IMR-90 (cell line): ENCODE results near the gene KCNG3. TPM values are rescaled to one million over a fixed set of nuclear protein-coding genes. Genes with fewer than 3 reads are reported as not detected.

Experiments used
- ATAC-seq: fragments of 200-7000 bp; cut with Tn5 transposase; 2 replicates; pipeline ENCODE4 v1.9.1; 2020; ENCODE audit warnings: low read depth, mild to moderate bottlenecking, moderate library complexity
- BruUV-seq: library from RNA; stranded (reverse); fragments of 400-500 nt; replicated peaks from 2 replicates; lab custom pipeline; 2021; lab: Mats Ljungman, UMichigan
- CTCF ChIA-PET: fragments of 300-600 bp; formaldehyde crosslinking; extraction: SDS; loops from one replicate; lab custom pipeline; 2021; ENCODE audit warnings: antibody characterized with exemption; lab: Yijun Ruan, JAX
- POLR2A ChIA-PET: fragments of 300-600 bp; sonication (Branson Sonifier 250); formaldehyde crosslinking; loops from one replicate; lab custom pipeline; 2022; ENCODE audit warnings: antibody characterized with exemption; ENCODE audit not compliant: unreplicated experiment; lab: Charles Lee
- DNase-seq: peaks from one replicate; pipeline ENCODE4 v3.0.0; 2013
- H2AFZ ChIP-seq: replicated peaks from 2 replicates; pipeline ENCODE3; 2013; ENCODE audit warnings: low read length, mild to moderate bottlenecking; ENCODE audit not compliant: poor library complexity
- H2AK5ac ChIP-seq: 2 replicates; pipeline ENCODE4 v1.6.1; 2013; ENCODE audit warnings: low read depth, low read length, inconsistent platforms
- H2AK9ac ChIP-seq: replicated peaks from 2 replicates; pipeline ENCODE3; 2013; ENCODE audit warnings: mild to moderate bottlenecking, low read depth, low read length, moderate library complexity; ENCODE audit not compliant: poor library complexity
- H2BK120ac ChIP-seq: 2 replicates; pipeline ENCODE4 v1.6.1; 2013; ENCODE audit warnings: low read depth, low read length, inconsistent platforms
- H2BK15ac ChIP-seq: 3 replicates; pipeline ENCODE4 v1.6.1; 2013; ENCODE audit warnings: low read depth, low read length, inconsistent platforms
- H2BK20ac ChIP-seq: 2 replicates; pipeline ENCODE4 v1.6.1; 2013; ENCODE audit warnings: low read depth, mild to moderate bottlenecking, inconsistent platforms, low read length, moderate library complexity
- H2BK5ac ChIP-seq: 2 replicates; pipeline ENCODE4 v1.6.1; 2013; ENCODE audit warnings: mild to moderate bottlenecking, low read depth, low read length, inconsistent platforms; ENCODE audit not compliant: poor library complexity, severe bottlenecking
- H3K14ac ChIP-seq: replicated peaks from 2 replicates; pipeline ENCODE4 v1.6.1; 2013; ENCODE audit warnings: low read depth, low read length, inconsistent platforms
- H3K18ac ChIP-seq: 2 replicates; pipeline ENCODE4 v1.6.1; 2013; ENCODE audit warnings: low read depth, low read length, control low read depth
- H3K23ac ChIP-seq: 2 replicates; pipeline ENCODE4 v1.6.1; 2013; ENCODE audit warnings: low read depth, low read length, inconsistent platforms
- H3K27ac ChIP-seq: 2 replicates; pipeline ENCODE4 v1.5.1; 2013; ENCODE audit warnings: mild to moderate bottlenecking, control low read depth, low read length; ENCODE audit not compliant: insufficient read depth
- H3K27me3 ChIP-seq: 2 replicates; pipeline ENCODE4 v1.6.1; 2013; ENCODE audit warnings: low read length; ENCODE audit not compliant: control insufficient read depth, insufficient read depth
- H3K36me3 ChIP-seq: 2 replicates; pipeline ENCODE4 v1.6.1; 2013; ENCODE audit warnings: low read length, mixed read lengths; ENCODE audit not compliant: control insufficient read depth, insufficient read depth
- H3K4ac ChIP-seq: 2 replicates; pipeline ENCODE4 v1.6.1; 2013; ENCODE audit warnings: low read depth, low read length, inconsistent platforms
- H3K4me1 ChIP-seq: 2 replicates; pipeline ENCODE4 v1.6.1; 2013; ENCODE audit warnings: low read length, mixed read lengths; ENCODE audit not compliant: control insufficient read depth, insufficient read depth
- H3K4me2 ChIP-seq: 2 replicates; pipeline ENCODE4 v1.6.1; 2013; ENCODE audit warnings: low read depth, mild to moderate bottlenecking, control low read depth, low read length, moderate library complexity
- H3K4me3 ChIP-seq: 2 replicates; pipeline ENCODE4 v1.5.1; 2013; ENCODE audit warnings: low read depth, mild to moderate bottlenecking, control low read depth, low read length, moderate library complexity; ENCODE audit not compliant: insufficient read depth
- H3K56ac ChIP-seq: 2 replicates; pipeline ENCODE4 v1.6.1; 2013; ENCODE audit warnings: low read length, inconsistent platforms; ENCODE audit not compliant: insufficient read depth; ENCODE audit errors: extremely low read depth
- H3K79me1 ChIP-seq, 2 experiments: 2 replicates each; pipeline ENCODE4 v1.6.1; 2013; ENCODE audit warnings: low read length in 2 of 2, inconsistent platforms in 1 of 2, low read depth in 1 of 2
- H3K9ac ChIP-seq: 2 replicates; pipeline ENCODE4 v1.6.1; 2013; ENCODE audit warnings: low read depth, low read length, control low read depth
- H3K9me1 ChIP-seq: 2 replicates; pipeline ENCODE4 v1.6.1; 2013; ENCODE audit warnings: low read length, inconsistent platforms; ENCODE audit not compliant: insufficient read depth
- H3K9me3 ChIP-seq: 2 replicates; pipeline ENCODE4 v1.6.1; 2013; ENCODE audit warnings: low read length; ENCODE audit not compliant: control insufficient read depth, insufficient read depth
- H4K20me1 ChIP-seq: 2 replicates; pipeline ENCODE4 v1.6.1; 2013; ENCODE audit warnings: low read length, inconsistent platforms; ENCODE audit not compliant: insufficient read depth
- H4K5ac ChIP-seq: 2 replicates; pipeline ENCODE4 v1.6.1; 2013; ENCODE audit warnings: mild to moderate bottlenecking, low read depth, low read length, control low read depth
- H4K8ac ChIP-seq, 2 experiments: 2 replicates each; pipeline ENCODE4 v1.6.1; 2013; ENCODE audit warnings: low read depth in 2 of 2, low read length in 2 of 2, control low read depth in 1 of 2, inconsistent platforms in 1 of 2
- H4K91ac ChIP-seq: 2 replicates; pipeline ENCODE4 v1.6.1; 2013; ENCODE audit warnings: low read depth, low read length, inconsistent platforms; ENCODE audit not compliant: insufficient read depth
- BHLHE40 ChIP-seq: fragments of 150-350 bp; IDR thresholded peaks from 2 replicates; pipeline ENCODE4 v1.6.1; 2016; ENCODE audit warnings: mild to moderate bottlenecking, low read depth, low read length
- CTCF ChIP-seq: conservative IDR thresholded peaks from 2 replicates; pipeline ENCODE4 v1.5.1; 2012; ENCODE audit warnings: mild to moderate bottlenecking, low read depth, low read length, improper control_type of control experiment
- ELK1 ChIP-seq: fragments of 150-350 bp; IDR thresholded peaks from 2 replicates; pipeline ENCODE4 v1.6.1; 2016; ENCODE audit warnings: low read depth, mild to moderate bottlenecking, low read length, moderate library complexity, borderline replicate concordance
- FOS ChIP-seq: fragments of 150-350 bp; IDR thresholded peaks from 2 replicates; pipeline ENCODE4 v1.6.1; 2016; ENCODE audit warnings: low read depth, low read length
- MAFK ChIP-seq: IDR thresholded peaks from 2 replicates; pipeline ENCODE4 v1.6.1; 2012; ENCODE audit warnings: low read depth, low read length, improper control_type of control experiment
- POLR2A ChIP-seq: IDR thresholded peaks from 2 replicates; pipeline ENCODE4 v1.6.1; 2012; ENCODE audit warnings: mild to moderate bottlenecking, low read depth, low read length
- RCOR1 ChIP-seq: IDR thresholded peaks from 2 replicates; pipeline ENCODE4 v1.6.1; 2012; ENCODE audit warnings: mild to moderate bottlenecking, low read length, improper control_type of control experiment; ENCODE audit not compliant: insufficient replicate concordance
- RFX5 ChIP-seq: IDR thresholded peaks from 2 replicates; pipeline ENCODE4 v1.8.0; 2012; ENCODE audit warnings: low read depth, mild to moderate bottlenecking, low read length, moderate library complexity
- WGBS, 2 experiments: methylation state at CpG; one replicate each; pipeline versions ENCODE4 v1.1.5 to v1.1.7; 2013; ENCODE audit warnings: missing lambda C conversion rate in 2 of 2; ENCODE audit not compliant: insufficient read length in 1 of 2; ENCODE audit errors: extremely low coverage in 2 of 2; 5-methylcytosine and 5-hydroxymethylcytosine counted together
- dilution Hi-C: fragments of 300-500 bp; cut with HindIII; formaldehyde crosslinking; loops from one replicate; pipeline ENCODE4 v1.14.3; 2018; ENCODE audit warnings: low sequenced_read_pairs; ENCODE audit not compliant: unreplicated experiment
- in situ Hi-C: fragments of 300-500 bp; cut with MboI; formaldehyde crosslinking; loops from 3 replicates; pipeline ENCODE4 v1.14.3; 2019; ENCODE audit warnings: low sequenced_read_pairs, inconsistent platforms, mixed read lengths
- intact Hi-C: fragments of 100-400 bp; cut with micrococcal nuclease; formaldehyde crosslinking; loops from 2 replicates; pipeline ENCODE4 v1.10.0; 2022
- polyA plus RNA-seq, 3 experiments: library from polyadenylated mRNA; depleted of rRNA; stranded (reverse); fragments of >200 nt; gene quantifications; 2 replicates each; pipeline ENCODE4 v1.2.3, GENCODE V29; 2012; ENCODE audit warnings: low replicate concordance in 1 of 3
- total RNA-seq: library from RNA; depleted of rRNA; stranded (reverse); fragments of >200 nt; gene quantifications from 2 replicates; pipeline ENCODE4 v1.2.3, GENCODE V29; 2012

KCNG3 gene
- total and polyA plus RNA-seq, 2 of the 4 experiments (the other 2 are of a cell fraction), result under 0.01 TPM; not detected in 1

- no TSS peak for BruUV-seq
- ATAC-seq, result no peak
- CTCF ChIA-PET, result no interaction called here
These were observed 16.9 kb upstream of the KCNG3 start for GRCh38 chr2:42510608-42511243.

More at GRCh38 chr2:42510608-42511243, 16.9 kb upstream of the KCNG3 start:
- Histone ChIP-seq H2AK9ac (no peak overlapping the region), H2BK20ac (no peak overlapping the region), H2BK5ac (no peak overlapping the region), H2AFZ (no peak overlapping the region), H3K27ac (no peak overlapping the region), H4K91ac (no peak overlapping the region), H2BK15ac (no peak overlapping the region), H4K8ac (no peak overlapping the region), H3K9me3 (no peaks in the 10 kb centered on the region), H3K23ac (no peak overlapping the region), H3K79me1 (no peaks in the 10 kb centered on the region), H3K27me3 (peaks cover 2% of the 10 kb centered on the region; the same call in 1 of the 2 replicates), H4K5ac (no peak overlapping the region), H3K56ac (no peak overlapping the region), H3K14ac (no peak overlapping the region), H3K36me3 (no peaks in the 10 kb centered on the region), H4K20me1 (no peaks in the 10 kb centered on the region), H3K9me1 (no peaks in the 10 kb centered on the region), H3K4me2 (no peak overlapping the region), H2BK120ac (no peak overlapping the region), H3K4ac (no peak overlapping the region), H2AK5ac (no peak overlapping the region), H3K18ac (no peak overlapping the region), H3K4me3 (no peak overlapping the region), H3K9ac (no peak overlapping the region), H3K4me1 (no peaks in the 10 kb centered on the region)
- no peak for TF ChIP-seq CTCF
- no peak for TF ChIP-seq RFX5
- TF ChIP-seq MAFK, result no peak
- TF ChIP-seq FOS, result no peak
- TF ChIP-seq ELK1, result no peak
- no peak for TF ChIP-seq POLR2A
- TF ChIP-seq BHLHE40, result no peak
- TF ChIP-seq RCOR1, result no peak
- intact Hi-C loops (no loop called here), in situ Hi-C loops (no loop called here), dilution Hi-C loops (no loop called here)
- no peak for DNase-seq
- whole genome bisulfite sequencing, 2 experiments, result no CpG with 5 or more reads among the region's 2 CpGs
- POLR2A ChIA-PET, result interaction anchor here (0.6 kb wide), 1 partner anchor 106 kb away, joined by 5 read pairs; no protein-coding TSS in a partner anchor
